ENCODE results near the gene RBFOX1. TPM values are rescaled to one million over a fixed set of nuclear protein-coding genes. Genes with fewer than 3 reads are reported as not detected.

RBFOX1 gene
- total RNA-seq, 1 donor from 2014 or later: not detected

GRCh38 chr16:7400117-7400890 lies 67.7 kb downstream of the RBFOX1 start:
- no peak for DNase-seq (ENCODE audit: low read depth)
- no peak overlapping the region for H3K4me3 ChIP-seq (ENCODE audit: low read depth, low read length)
- TF ChIP-seq CTCF (conservative IDR thresholded peaks at IDR 0.05; ENCODE audit: low read depth, low read length): no peak

GRCh38 chr16:7404217-7404616 lies 71.6 kb downstream of the RBFOX1 start:
- DNase-seq (ENCODE audit: low read depth): no peak
- no peak for TF ChIP-seq CTCF (conservative IDR thresholded peaks at IDR 0.05; ENCODE audit: low read depth, low read length)
- H3K4me3 ChIP-seq (ENCODE audit: low read depth, low read length): no peak overlapping the region

- peak; percentile 37 for TF ChIP-seq CTCF (conservative IDR thresholded peaks at IDR 0.05; ENCODE audit: low read depth, low read length)
- no peak for DNase-seq (ENCODE audit: low read depth)
- no peak overlapping the region for H3K4me3 ChIP-seq (ENCODE audit: low read depth, low read length)
Measured at GRCh38 chr16:7405166-7405565, 72.5 kb downstream of the RBFOX1 start.

GRCh38 chr16:7408700-7409365 lies 76.2 kb downstream of the RBFOX1 start:
- no peak for TF ChIP-seq CTCF (conservative IDR thresholded peaks at IDR 0.05; ENCODE audit: low read depth, low read length)

GRCh38 chr16:7419441-7419840 lies 86.8 kb downstream of the RBFOX1 start:
- DNase-seq (ENCODE audit: low read depth): no peak
- TF ChIP-seq CTCF (conservative IDR thresholded peaks at IDR 0.05; ENCODE audit: low read depth, low read length): no peak
- no peak overlapping the region for H3K4me3 ChIP-seq (ENCODE audit: low read depth, low read length)

More at GRCh38 chr16:7408700-7409365, 76.2 kb downstream of the RBFOX1 start:
- DNase-seq (ENCODE audit: low read depth): no peak
- H3K4me3 ChIP-seq (ENCODE audit: low read depth, low read length): no peak overlapping the region

GRCh38 chr16:7420079-7420478 lies 87.4 kb downstream of the RBFOX1 start:
- no peak overlapping the region for H3K4me3 ChIP-seq (ENCODE audit: low read depth, low read length)
- TF ChIP-seq CTCF (conservative IDR thresholded peaks at IDR 0.05; ENCODE audit: low read depth, low read length): no peak
- DNase-seq (ENCODE audit: low read depth): no peak

Data from epithelial cell of proximal tubule (primary cell).